HG03442 (cell line): ENCODE measurements around the gene GUK1.
"Not testable (repeated sequence)": the region's sequence is repeated elsewhere in the genome, so short reads cannot be mapped to it uniquely, and the experiment has no call there.

Experiments used
- ATAC-seq: cut with Tn5 transposase; IDR thresholded peaks from one replicate; pipeline ENCODE4 v1.9.1; 2021; ENCODE audit warnings: mild to moderate bottlenecking, moderate library complexity; ENCODE audit not compliant: unreplicated experiment

The GUK1 gene

DNA sequence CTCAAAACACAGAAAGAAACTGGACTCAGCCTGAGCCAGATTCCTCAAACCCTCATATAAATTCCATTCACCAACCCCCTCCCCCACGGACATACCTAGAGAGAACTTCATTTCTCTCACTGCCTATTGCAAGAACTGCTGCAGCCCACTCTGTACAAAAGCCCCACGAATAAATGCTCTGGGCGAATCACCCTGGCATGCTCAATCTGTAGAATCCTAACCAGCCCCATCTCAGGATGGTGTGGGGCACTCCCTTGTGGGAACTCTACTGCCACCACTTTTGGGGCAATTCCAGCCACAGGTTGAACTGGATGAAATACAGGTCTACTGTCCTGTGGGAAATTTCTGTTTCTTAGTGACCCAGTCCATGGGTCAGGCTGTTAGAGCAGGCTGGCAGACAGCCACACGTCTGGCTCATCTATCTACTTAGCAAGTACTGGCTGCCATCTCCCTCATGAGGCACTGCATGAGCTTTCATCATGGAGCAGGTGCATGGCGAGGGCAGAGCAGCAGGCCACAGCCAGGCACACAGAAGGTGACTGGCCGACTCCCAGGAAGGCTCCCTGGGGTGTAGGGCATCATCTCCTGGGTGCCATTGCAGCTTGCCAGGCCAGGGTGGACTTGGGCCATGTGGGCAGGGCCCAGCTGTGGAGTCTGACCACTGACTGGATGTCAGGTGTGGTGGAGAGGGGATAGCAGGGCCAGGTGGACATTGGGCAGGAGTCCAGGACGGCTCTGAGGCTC lies 35.4 kb upstream of the GUK1 start:
- no peak for ATAC-seq

DNA sequence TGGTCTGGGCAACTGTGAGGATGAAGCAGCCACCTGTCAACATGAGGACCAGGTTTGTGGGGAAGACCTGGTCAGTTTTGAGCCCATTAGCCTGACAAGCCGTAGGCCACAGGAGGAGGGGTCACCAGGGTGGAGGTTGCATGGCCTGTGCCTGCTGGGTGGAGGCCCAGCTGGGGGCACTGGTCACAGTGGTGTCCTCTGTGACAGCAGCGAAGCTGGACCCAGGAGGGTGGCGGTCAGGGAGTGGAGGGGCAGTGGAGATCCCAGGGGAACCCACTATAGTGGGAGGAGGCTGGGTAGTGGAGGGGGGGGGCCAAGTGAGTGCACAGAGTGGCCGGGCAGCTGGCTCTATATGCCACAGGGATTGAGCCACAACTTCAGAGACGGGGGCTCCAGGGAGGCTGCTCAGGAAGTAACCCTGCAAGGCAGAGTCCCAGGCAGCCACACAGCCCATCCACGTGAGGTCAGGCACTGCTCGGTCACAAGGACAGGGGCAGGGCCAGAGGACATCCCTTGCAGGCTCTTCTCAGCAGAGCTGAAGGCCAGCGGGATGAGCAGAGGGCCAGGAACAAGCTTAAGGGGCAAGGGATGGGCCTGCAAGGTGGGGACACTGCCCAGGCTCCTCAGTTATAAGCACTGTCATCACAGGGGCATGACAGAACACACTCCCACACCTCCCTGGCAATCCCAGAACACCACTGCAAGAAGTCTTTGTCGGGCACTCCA lies 34.6 kb upstream of the GUK1 start:
- no peak for ATAC-seq

DNA sequence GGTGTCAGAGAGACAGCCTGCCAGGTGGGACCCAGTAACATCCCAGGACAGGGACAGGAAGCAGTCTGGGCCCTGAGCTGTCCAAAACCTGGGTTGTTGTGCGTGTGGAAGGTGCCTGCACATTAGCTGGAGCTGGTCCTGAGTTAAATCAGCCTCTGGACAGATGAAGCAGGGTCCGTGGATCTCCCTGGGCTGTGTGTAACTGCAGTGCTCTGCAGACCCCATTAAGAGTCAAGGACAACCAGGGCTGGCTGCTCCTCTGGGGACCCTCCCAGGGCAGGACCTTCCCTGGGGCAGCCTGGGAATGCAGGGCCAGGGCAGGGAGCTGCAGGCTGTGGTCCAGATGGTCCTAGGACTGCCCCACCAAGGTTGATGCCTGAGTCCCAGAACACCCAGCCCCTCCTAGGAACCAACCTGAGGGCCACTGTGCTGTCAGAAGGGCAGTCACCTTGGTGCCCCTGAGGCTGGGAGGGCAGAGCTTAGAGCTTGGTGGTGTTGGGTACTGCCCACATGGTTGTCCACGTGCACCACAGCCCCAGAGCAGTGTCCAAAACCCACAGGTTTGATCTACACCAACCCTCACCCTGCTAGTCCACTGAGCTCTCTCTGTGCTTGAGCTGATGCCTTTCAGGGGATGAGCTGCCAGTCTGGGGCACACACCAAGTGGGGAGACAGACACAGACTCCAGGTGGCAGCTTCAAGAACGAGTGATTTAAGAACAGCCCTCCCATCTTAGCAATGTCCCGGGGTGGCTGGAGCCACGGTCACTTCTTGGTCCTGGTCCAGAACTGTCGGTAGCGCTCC lies 33.9 kb upstream of the GUK1 start:
- no peak for ATAC-seq

DNA sequence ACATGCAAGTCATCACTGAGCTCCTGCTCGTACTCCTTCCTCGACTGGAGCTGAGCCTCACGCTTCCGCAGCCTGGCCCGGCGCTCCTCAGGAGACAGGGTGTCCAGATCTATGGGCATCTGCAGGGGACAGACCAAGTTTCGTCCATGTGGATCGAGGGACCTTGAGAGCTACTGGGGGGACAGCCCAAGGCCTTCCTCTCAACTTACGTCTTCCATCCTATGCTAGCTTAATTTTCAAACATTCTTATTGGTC lies 33.4 kb upstream of the GUK1 start:
- ATAC-seq = no peak

DNA sequence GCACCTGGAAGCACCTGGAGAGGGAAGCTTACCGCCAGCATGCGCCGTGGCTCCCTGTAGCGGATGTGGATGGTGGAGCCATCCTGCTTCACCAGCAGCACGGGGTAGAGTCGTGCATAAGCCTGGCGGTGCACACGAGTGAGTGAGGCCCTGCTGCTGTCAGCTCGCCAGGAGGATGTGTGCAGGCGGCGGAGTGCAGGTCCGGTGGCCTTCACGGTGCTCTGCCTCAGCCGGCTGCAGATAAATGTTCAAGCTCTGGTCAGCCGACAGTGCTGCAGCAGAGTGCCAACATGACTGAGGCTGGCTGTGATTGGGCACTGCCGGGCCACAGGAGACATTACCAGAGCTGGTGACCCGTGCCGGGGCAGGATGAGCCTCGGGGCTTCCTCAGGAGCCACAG lies 32.4 kb upstream of the GUK1 start:
- no peak for ATAC-seq

DNA sequence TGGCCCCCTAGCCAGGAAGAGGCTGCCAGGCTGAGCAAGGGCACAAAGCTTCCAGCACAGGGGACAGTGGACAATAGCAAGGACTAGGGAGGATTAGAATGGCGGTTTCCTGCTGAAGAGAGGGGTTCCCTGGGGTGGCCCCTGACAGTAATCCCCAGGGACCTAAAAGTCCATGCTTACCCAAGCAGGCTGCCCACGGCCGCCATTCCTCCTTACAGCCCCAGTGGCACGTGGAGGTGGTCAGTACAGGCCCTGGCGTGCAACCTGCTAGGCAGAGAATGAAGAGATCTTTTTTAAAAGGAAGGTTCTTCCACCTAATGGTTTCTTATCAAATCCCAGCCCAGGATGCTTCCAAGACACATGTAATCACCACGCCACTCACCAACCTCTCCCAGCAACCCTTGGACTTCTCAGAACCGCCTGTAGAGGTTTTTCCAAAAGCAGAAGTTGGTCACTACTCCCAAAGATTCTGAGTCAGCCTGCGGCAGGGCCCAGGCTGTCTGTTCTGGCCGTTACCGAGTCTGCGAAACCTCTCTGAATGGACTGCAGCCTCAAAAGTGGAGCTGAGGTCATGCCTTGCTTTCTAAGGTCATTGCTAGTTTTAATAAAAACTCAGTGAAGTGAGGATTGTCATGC lies 31.9 kb upstream of the GUK1 start:
- no peak for ATAC-seq

DNA sequence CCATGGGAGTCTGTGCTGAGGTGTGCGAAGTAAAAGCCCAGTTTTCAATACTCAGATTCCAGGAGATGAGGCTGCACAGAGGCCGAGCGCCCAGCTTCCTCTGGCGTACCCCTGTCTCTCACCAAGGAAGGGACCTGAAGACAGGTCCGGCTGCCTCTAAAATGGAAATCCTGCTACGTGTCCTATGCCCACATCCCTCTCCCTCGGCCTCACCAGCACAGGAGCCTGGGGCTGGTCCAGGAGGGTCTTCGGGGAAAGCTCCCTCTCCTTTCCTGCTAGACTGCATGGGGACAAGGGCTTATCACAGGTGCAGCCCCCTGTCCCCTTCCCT lies 31.4 kb upstream of the GUK1 start:
- ATAC-seq = peak; percentile 1

DNA sequence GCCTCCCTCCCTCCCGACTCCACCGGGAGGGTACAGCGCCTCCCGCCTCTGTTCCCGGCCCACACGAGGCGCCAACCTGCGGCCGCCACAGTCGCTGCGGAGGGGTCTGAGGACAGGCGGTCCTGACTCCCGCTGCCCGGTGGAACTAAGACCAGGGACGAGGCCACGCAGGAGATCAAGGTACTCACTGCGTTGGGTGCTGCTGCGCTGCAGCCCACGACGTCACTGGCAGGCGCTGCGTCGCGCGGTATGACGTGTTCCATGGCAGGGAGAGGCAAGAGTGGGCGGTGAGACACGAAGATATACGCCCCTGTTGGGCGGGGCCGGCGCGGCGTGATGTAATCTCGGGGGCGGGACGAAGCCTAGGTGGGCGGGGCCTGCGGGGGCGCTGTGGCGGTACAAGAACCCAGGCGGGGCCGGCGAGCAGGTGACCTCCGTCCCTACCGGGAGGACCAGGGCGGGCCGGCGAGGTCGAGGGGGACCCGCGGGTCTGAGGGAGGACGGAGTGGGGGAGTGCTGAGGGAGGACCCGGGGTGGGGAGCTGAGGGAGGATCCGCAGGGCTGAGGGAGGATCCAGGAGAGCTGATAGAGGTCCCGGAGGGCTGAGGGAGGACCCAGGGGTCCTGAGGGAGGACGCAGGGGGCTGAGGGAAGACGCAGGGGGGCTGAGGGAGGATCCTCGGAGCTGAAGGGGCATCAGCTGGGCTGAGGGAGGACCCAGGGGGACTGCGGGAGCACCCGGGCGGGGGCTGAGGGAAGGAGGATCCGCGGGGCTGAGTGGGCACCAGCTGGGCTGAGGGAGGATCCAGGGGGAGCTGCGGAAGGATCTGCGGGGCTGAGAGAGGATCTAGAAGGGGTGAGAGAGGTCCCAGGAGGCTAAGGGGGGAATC lies 30.8 kb upstream of the GUK1 start, which contains the start of gene MRPL55:
MRPL55 (minus strand) TSS at position 227 of the 889 bp plus-strand sequence. CDS start 1,039 bp downstream, outside the sequence.
- peak; percentile 86 for ATAC-seq

DNA sequence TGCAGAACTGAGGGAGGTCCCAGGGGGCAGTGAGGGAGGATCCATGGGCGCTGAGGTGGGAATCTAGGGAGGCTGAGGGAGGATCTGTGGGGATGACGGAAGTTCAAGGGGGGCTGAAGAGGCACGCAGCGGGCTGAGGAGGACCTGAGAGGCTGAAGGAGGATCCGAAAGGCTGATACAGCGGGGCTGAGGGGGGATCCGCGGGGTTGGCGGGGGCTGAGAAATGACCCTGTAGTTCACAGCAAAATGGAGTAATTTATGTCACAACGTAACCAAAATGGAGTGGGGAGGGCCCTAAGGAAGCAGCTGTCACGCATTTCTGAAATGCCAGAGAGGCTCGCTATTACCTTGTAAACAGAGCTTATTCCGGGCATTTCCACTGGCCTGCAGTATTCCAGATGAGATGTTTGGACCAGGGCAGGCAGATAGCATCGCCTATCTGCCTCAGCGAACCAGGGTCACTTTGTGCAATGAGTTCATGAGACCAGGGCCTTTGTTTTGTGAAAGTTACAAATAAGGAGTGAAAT lies 30.1 kb upstream of the GUK1 start:
- ATAC-seq = peak; percentile 2

DNA sequence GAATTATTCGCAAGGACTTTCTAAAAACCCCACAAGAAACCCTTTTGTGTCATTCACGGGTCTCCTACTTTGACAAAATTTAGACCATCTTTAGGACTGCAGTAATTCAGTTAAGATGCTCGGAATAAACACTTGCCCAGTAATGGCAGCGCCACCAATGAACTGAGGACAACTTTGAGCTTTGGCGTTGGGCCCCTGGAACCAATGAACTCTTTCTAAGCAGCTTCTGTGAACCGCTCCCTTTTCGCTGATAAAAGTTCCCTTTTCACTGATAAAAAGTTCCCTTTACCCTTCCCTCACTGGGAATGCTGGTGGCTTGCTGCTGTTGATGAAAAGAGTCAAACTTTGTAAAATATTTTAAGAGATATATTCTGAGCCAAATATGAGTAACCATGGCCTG lies 29.5 kb upstream of the GUK1 start:
- ATAC-seq = no peak

DNA sequence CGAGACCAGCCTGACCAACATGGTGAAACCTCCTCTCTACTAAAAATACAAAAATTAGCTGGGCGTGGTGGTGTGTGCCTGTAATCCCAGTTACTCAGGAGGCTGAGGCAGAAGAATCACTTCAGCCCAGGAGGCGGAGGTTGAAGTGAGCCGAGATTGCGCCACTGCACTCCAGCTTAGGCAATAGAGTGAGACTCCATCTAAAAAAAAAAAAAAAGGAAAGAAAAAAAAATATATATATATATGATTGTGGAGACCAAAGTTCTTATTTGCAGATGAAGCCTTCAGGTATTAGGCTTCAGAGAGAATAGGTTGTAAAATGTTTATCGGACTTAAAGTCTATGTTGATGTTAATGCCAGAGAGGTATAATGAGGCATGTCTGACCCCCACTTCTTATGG lies 28.8 kb upstream of the GUK1 start:
- ATAC-seq = not testable (repeated sequence)

DNA sequence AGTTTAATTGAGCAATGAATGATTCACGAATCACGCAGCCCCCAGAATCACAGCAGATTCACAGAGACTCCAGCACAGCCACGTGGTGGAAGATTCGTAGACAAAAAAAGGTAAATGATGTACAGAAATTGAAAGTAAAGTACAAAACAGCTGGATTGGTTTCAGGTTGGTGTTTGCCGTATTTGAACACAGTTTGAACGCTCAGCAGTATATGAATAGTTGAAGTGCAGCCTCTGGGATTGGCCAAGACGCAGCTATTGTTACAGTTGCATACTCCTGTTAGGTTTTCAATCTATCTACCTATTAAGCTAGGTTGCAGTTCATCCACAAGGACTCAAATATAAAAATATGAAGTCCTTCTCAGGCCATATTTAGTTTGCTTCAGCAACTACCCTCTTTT lies 27.9 kb upstream of the GUK1 start:
- ATAC-seq = no peak

DNA sequence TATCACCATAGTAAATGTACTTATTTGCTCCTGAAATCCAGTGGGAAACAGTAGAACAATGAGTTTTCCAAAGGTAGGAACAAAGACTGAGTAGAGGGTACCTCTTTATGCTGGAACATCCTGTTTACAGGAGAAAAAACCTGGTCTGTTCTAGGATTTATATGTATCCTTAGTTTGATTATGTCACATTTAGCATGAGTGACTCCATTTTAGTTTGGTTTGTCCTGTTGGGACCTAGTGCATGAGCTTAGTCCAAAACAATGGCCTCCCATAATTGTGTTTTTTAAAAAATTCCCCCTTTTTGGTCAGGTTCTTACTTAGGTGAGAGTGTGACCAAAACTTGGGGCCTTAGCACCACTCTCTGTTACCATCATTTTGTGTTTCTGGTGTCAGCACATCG lies 27.5 kb upstream of the GUK1 start:
- no peak for ATAC-seq

DNA sequence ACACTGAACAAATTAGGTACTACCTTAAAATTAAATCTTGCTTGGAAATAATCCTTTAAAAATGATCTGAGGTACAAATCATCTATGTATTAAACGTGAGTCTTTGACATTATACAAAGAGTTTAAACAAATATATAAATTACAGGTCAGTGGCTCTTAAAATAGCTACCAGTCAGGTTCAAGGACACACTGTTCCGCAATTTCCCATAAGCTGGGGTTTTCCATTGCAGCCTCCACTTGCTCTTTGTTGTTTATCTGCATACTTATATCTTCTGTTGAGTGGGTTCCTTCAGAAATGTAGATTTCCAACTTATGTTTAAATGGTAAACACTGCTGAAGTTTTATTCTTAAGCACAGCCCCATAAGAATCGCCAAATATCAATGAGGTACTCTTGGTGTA lies 25.3 kb upstream of the GUK1 start:
- ATAC-seq = no peak

DNA sequence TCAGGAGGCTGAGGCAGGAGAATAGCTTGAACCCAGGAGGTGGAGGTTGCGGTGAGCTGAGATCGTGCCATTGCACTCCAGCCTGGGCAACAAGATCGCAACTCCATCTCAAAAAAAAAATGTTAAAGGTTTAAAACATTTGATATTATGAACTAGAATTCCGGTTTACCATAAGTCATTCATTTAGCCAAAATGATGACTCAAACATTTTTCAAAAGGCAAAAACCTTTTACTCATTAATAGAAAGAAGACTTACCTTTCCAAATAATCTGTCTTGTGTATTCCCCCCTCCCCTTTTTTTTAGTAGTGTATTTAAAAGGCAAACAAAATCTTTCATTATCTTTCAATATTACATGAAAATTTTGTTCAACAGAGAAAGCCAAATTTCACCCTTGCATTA lies 22.7 kb upstream of the GUK1 start:
- ATAC-seq = no peak

DNA sequence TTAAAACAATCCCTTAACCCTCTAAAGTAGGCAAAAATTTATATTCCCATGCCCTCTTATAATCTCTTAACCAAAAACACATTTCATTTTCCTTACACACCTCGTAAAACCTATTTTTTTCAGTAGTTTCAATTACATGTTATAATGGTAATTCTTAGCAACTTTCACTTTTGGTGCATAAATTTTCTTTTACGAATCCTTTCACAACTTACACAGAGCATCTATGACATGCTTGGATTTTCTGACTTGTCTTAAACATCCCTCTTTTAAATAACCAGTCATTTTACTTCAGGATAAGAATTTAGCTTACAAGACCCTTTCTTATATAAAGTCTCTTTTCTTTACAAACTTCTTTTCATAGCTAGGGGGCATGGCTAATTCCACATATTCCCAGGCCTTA lies 22.0 kb upstream of the GUK1 start:
- no peak for ATAC-seq

DNA sequence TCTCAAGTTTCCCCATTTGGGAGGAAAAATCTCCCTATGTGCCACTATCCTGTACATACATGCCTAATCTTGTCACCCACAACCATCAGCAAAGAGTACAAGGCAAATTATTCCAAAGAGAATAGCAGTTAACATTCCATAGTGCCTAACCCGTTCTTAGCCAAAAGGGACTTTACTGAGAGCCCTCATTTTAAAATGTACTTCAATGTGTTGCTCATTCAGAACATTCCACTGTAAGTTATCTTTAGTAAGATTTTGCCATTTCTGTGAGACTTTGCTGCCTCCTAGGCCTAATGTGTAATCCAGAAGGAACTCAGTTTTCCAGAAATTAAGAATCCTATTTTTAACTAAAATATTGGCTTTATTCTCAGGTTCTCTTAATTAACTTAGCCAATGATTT lies 19.7 kb upstream of the GUK1 start:
- ATAC-seq = no peak

DNA sequence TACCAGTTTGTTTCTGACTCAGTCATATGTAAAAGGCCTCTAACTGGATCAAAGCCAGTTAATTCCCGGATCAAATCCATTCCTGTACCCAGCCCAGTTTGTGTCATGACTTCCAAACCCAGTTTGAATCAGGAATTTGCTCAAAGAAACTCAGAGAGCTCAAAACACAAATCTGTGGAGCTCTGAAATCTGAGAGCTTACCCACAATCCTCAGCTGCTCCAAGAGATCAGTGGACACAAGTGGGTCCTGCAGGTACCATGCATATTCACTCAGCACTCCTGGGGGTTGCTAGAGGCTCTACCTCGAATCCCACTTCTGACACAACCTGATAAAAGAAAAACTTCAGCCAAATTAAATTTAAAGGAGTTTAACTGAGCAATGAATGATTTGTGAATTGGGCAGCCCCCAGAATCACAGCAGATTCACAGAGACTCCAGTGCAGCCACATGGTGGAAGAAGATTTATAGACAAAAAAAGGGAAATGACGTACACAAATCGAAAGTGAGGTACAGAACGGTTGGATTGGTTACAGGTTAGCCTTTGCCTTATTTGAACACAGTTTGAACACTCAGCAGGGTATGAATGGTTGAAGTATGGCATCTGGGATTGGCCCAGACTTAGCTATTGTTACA lies 19.1 kb upstream of the GUK1 start:
- no peak for ATAC-seq

DNA sequence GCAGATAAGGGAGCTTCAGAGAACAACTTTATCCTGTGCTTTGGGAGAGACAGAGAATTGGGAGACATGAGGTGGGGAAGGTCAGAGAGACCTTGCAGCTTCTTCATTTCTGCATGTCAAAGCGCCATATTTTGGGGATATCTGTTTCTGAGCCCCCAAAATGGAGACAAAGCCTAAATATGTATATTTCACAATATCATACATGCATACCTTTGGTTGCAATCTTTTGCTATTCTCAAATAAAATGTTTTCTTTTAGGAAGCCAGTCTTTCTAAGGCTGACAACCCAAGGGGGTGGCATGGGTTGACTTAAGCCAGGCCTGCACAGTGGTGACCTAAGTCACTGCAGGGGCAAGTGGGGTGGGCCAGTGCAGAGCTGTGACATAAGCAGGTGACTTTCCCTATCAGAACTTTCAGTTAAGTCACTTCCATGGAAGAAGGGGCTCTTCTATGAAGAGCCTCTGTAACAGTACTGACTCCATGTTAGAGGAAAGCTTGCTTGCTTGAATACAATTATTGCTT lies 17.1 kb upstream of the GUK1 start:
- ATAC-seq = no peak

DNA sequence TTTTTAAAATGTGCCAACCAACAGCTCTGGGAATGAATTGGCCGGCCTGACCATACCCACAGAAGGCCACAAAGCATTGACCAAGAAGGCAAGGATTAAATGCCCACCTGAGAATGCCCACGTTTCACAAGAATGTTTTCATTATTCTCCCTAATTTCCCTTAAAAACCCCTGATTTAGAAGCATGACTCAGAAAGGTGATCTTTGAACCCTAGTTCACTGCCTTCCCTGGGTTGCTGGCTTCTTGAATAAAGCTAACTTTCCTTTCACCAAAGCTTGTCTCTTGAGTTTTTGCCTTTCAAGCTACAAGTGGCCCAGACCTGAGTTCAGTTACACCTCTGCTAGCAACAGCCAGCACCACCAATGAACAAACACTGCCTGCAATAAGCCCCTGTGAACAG lies 16.6 kb upstream of the GUK1 start:
- ATAC-seq = no peak
